ENCODE measurements around the gene MTHFD1L. TPM values are rescaled to one million over a fixed set of nuclear protein-coding genes. Genes with fewer than 3 reads are reported as not detected.
A peak's percentile ranks its signal among the peaks of the same experiment; 100 is the strongest.

MTHFD1L gene
- total RNA-seq, 1 donor from 2014 or later: 28.1 TPM

GRCh38 chr6:151088599-151088935, 223.1 kb downstream of the MTHFD1L start:
- Mint-ChIP-seq H3K9me3 (no peaks in the 10 kb centered on the region), H3K36me3 (peaks cover 11% of the 10 kb centered on the region), H3K4me3 (no peak overlapping the region), H3K4me1 (ENCODE audit: unreplicated experiment) (peaks cover 37% of the 10 kb centered on the region), H3K27ac (no peak overlapping the region), H3K27me3 (no peaks in the 10 kb centered on the region)
- TF ChIP-seq CTCF (conservative IDR thresholded peaks at IDR 0.05): no peak
- DNase-seq (ENCODE audit: extremely low spot score, unreplicated experiment): no peak

- peaks cover 40% of the 10 kb centered on the region for H3K4me1 Mint-ChIP-seq (ENCODE audit: unreplicated experiment)
- no peaks in the 10 kb centered on the region for H3K27me3 Mint-ChIP-seq
- peaks cover 13% of the 10 kb centered on the region for H3K36me3 Mint-ChIP-seq
- DNase-seq (ENCODE audit: extremely low spot score, unreplicated experiment): no peak
- no peak for TF ChIP-seq CTCF (conservative IDR thresholded peaks at IDR 0.05)
- no peak overlapping the region for H3K4me3 Mint-ChIP-seq
- no peaks in the 10 kb centered on the region for H3K9me3 Mint-ChIP-seq
- no peak overlapping the region for H3K27ac Mint-ChIP-seq
Observed at GRCh38 chr6:151088963-151089362, 223.5 kb downstream of the MTHFD1L start.

GRCh38 chr6:151089978-151090377, 224.5 kb downstream of the MTHFD1L start:
- H3K36me3 Mint-ChIP-seq: peaks cover 12% of the 10 kb centered on the region
- TF ChIP-seq CTCF (conservative IDR thresholded peaks at IDR 0.05): no peak
- H3K9me3 Mint-ChIP-seq: no peaks in the 10 kb centered on the region
- H3K27ac Mint-ChIP-seq: no peak overlapping the region
- DNase-seq (ENCODE audit: extremely low spot score, unreplicated experiment): no peak
- H3K4me1 Mint-ChIP-seq (ENCODE audit: unreplicated experiment): peaks cover 42% of the 10 kb centered on the region
- H3K4me3 Mint-ChIP-seq: no peak overlapping the region
- H3K27me3 Mint-ChIP-seq: no peaks in the 10 kb centered on the region

GRCh38 chr6:151091571-151091970, 226.1 kb downstream of the MTHFD1L start:
- peak overlapping the region; percentile 39 for H3K4me3 Mint-ChIP-seq
- no peaks in the 10 kb centered on the region for H3K9me3 Mint-ChIP-seq
- DNase-seq (ENCODE audit: extremely low spot score, unreplicated experiment): no peak
- no peak for TF ChIP-seq CTCF (conservative IDR thresholded peaks at IDR 0.05)
- H3K27ac Mint-ChIP-seq: peak overlapping the region; percentile 23
- H3K27me3 Mint-ChIP-seq: no peaks in the 10 kb centered on the region
- H3K36me3 Mint-ChIP-seq: peaks cover 22% of the 10 kb centered on the region
- peaks cover 48% of the 10 kb centered on the region for H3K4me1 Mint-ChIP-seq (ENCODE audit: unreplicated experiment)

- TF ChIP-seq CTCF (conservative IDR thresholded peaks at IDR 0.05): no peak
- Mint-ChIP-seq H3K4me1 (ENCODE audit: unreplicated experiment) (peaks cover 50% of the 10 kb centered on the region), H3K4me3 (no peak overlapping the region), H3K27me3 (no peaks in the 10 kb centered on the region), H3K27ac (no peak overlapping the region), H3K9me3 (peaks cover 9% of the 10 kb centered on the region), H3K36me3 (peaks cover 26% of the 10 kb centered on the region)
- DNase-seq (ENCODE audit: extremely low spot score, unreplicated experiment): no peak
Observed at GRCh38 chr6:151092591-151092990, 227.1 kb downstream of the MTHFD1L start.

- Mint-ChIP-seq H3K27ac (no peak overlapping the region), H3K4me1 (ENCODE audit: unreplicated experiment) (peaks cover 42% of the 10 kb centered on the region)
Observed at GRCh38 chr6:151093706-151094105, 228.2 kb downstream of the MTHFD1L start.

More at GRCh38 chr6:151093706-151094105, 228.2 kb downstream of the MTHFD1L start:
- Mint-ChIP-seq H3K4me3 (no peak overlapping the region), H3K9me3 (peaks cover 9% of the 10 kb centered on the region), H3K36me3 (peaks cover 26% of the 10 kb centered on the region), H3K27me3 (no peaks in the 10 kb centered on the region)
- TF ChIP-seq CTCF (conservative IDR thresholded peaks at IDR 0.05): no peak
- DNase-seq (ENCODE audit: extremely low spot score, unreplicated experiment): no peak

Measured in type B pancreatic cell (in vitro differentiated cells).